Pericardium fibroblast (primary cell): Measurements from ENCODE around the gene FAM13A. TPM values are rescaled to one million over a fixed set of nuclear protein-coding genes. Genes with fewer than 3 reads are reported as not detected.

Experiments
- total RNA-seq: library from RNA; depleted of rRNA; stranded (reverse); fragments of >200 nt; gene quantifications from 2 replicates; pipeline ENCODE4 v1.2.3, GENCODE V29; 2015

FAM13A gene
- 10.5 and 21.2 TPM in 2 replicates for total RNA-seq

GRCh38 chr4:89056953-89057398 is at the start of gene FAM13A:
TSS of gene FAM13A (minus strand) at chr4:89057185. CDS start at chr4:89056964, 221 bp downstream.

GRCh38 chr4:88697588-88698329 is 359.2 kb downstream of the FAM13A start, which contains the start of gene NAP1L5:
TSS of gene NAP1L5 (minus strand) at chr4:88697829. CDS start at chr4:88697754, 75 bp downstream.

Other genes starting within 250 kb of the FAM13A start
- gene TIGD2, start 54.3 kb upstream of the FAM13A start, total RNA-seq: 9.0 and 11.3 TPM in 2 replicates